WTC11 (cell line): Measurements from ENCODE around the gene SRCIN1.

Experiments used
- CREB1 ChIP-seq: sonication (generic); formaldehyde crosslinking; IDR thresholded peaks from 2 replicates; pipeline ENCODE4 v1.8.0; 2023; ENCODE audit warnings: mild to moderate bottlenecking, missing genetic modification reagents
- ESRRA ChIP-seq: sonication (generic); formaldehyde crosslinking; IDR thresholded peaks from 2 replicates; pipeline ENCODE4 v1.8.1; 2022; ENCODE audit warnings: mild to moderate bottlenecking, missing genetic modification reagents, borderline replicate concordance
- JUN ChIP-seq: sonication (generic); formaldehyde crosslinking; IDR thresholded peaks from 2 replicates; pipeline ENCODE4 v1.8.0; 2023; ENCODE audit warnings: mild to moderate bottlenecking, missing genetic modification reagents
- KAT7 ChIP-seq: sonication (generic); formaldehyde crosslinking; IDR thresholded peaks from 2 replicates; pipeline ENCODE4 v1.8.1; 2023; ENCODE audit warnings: missing genetic modification reagents, mild to moderate bottlenecking, borderline replicate concordance
- NFE2L1 ChIP-seq: sonication (generic); formaldehyde crosslinking; IDR thresholded peaks from 2 replicates; pipeline ENCODE4 v1.8.1; 2023; ENCODE audit warnings: missing genetic modification reagents
- NR1H2 ChIP-seq: sonication (generic); formaldehyde crosslinking; IDR thresholded peaks from 2 replicates; pipeline ENCODE4 v1.9.0; 2021; ENCODE audit warnings: mild to moderate bottlenecking, moderate library complexity, missing genetic modification reagents
- TF ChIP-seq, protein P1 (sequence below): fragments of 200-600 bp; IDR thresholded peaks from 2 replicates; pipeline ENCODE4 v1.8.0; 2022; ENCODE audit warnings: antibody characterized with exemption
- TF ChIP-seq, protein P2 (sequence below): sonication (generic); formaldehyde crosslinking; IDR thresholded peaks from 2 replicates; pipeline ENCODE4 v1.8.0; 2022; ENCODE audit warnings: mild to moderate bottlenecking, missing genetic modification reagents
- TF ChIP-seq, protein P3 (sequence below): sonication (generic); formaldehyde crosslinking; IDR thresholded peaks from 2 replicates; pipeline ENCODE4 v1.8.0; 2022; ENCODE audit warnings: mild to moderate bottlenecking, missing genetic modification reagents
- TF ChIP-seq, protein P4 (sequence below): sonication (generic); formaldehyde crosslinking; IDR thresholded peaks from 2 replicates; pipeline ENCODE4 v1.8.1; 2023; ENCODE audit warnings: mild to moderate bottlenecking, missing genetic modification reagents, moderate library complexity

DNA sequence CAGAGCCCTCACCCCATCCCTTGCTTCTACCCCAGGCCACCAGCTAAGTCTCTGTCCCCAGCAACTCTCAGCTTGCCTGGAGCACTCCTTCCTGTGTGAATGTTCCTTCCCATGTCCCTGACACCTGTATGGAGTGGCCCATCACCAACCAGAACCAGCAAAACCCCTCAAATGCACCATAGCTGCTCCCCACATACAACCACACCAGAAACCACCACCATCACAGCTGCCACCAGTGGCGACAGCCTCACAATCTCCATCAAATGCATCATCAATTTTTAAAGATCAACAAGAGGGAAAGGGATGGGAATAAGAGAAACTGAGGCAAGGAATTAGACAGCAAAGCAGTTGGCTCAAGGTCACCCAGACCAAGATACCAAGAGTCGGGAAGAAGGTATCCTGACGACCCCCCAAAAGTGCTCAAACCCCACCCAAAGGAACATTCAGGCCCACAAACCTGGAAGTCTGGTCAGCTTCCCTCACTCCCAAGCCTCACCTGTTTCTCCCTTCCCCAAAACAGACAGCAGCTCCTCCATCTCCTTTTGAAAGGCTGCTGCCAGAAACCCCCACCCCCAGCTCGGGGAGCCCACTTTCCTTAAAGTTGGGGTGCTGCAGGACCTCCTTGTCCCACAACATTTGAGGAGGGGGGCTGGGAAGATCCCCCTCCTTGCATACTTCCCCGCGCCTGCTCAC lies 1.8 kb downstream of the SRCIN1 start:
- TF ChIP-seq, protein P1, sequence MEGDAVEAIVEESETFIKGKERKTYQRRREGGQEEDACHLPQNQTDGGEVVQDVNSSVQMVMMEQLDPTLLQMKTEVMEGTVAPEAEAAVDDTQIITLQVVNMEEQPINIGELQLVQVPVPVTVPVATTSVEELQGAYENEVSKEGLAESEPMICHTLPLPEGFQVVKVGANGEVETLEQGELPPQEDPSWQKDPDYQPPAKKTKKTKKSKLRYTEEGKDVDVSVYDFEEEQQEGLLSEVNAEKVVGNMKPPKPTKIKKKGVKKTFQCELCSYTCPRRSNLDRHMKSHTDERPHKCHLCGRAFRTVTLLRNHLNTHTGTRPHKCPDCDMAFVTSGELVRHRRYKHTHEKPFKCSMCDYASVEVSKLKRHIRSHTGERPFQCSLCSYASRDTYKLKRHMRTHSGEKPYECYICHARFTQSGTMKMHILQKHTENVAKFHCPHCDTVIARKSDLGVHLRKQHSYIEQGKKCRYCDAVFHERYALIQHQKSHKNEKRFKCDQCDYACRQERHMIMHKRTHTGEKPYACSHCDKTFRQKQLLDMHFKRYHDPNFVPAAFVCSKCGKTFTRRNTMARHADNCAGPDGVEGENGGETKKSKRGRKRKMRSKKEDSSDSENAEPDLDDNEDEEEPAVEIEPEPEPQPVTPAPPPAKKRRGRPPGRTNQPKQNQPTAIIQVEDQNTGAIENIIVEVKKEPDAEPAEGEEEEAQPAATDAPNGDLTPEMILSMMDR = no peak
- TF ChIP-seq, protein P2, sequence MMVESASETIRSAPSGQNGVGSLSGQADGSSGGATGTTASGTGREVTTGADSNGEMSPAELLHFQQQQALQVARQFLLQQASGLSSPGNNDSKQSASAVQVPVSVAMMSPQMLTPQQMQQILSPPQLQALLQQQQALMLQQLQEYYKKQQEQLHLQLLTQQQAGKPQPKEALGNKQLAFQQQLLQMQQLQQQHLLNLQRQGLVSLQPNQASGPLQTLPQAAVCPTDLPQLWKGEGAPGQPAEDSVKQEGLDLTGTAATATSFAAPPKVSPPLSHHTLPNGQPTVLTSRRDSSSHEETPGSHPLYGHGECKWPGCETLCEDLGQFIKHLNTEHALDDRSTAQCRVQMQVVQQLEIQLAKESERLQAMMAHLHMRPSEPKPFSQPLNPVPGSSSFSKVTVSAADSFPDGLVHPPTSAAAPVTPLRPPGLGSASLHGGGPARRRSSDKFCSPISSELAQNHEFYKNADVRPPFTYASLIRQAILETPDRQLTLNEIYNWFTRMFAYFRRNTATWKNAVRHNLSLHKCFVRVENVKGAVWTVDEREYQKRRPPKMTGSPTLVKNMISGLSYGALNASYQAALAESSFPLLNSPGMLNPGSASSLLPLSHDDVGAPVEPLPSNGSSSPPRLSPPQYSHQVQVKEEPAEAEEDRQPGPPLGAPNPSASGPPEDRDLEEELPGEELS (CRISPR knock-in tag) = no peak
- TF ChIP-seq NR1H2 (CRISPR knock-in tag) = no peak
- no peak for TF ChIP-seq JUN
- TF ChIP-seq, protein P3, sequence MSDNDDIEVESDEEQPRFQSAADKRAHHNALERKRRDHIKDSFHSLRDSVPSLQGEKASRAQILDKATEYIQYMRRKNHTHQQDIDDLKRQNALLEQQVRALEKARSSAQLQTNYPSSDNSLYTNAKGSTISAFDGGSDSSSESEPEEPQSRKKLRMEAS (CRISPR knock-in tag) = no peak
- TF ChIP-seq, protein P4, sequence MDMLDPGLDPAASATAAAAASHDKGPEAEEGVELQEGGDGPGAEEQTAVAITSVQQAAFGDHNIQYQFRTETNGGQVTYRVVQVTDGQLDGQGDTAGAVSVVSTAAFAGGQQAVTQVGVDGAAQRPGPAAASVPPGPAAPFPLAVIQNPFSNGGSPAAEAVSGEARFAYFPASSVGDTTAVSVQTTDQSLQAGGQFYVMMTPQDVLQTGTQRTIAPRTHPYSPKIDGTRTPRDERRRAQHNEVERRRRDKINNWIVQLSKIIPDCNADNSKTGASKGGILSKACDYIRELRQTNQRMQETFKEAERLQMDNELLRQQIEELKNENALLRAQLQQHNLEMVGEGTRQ (CRISPR knock-in tag) = no peak
- TF ChIP-seq ESRRA (CRISPR knock-in tag) = no peak
- TF ChIP-seq KAT7 (CRISPR knock-in tag) = no peak
- TF ChIP-seq CREB1 = no peak
- no peak for TF ChIP-seq NFE2L1
